ENCODE measurements around the gene TGDS. TPM values are rescaled to one million over a fixed set of nuclear protein-coding genes. Genes with fewer than 3 reads are reported as not detected.

The TGDS gene
- total and polyA plus RNA-seq, 2 experiments from 2014 or later, result 9.0 to 13.3 TPM

DNA sequence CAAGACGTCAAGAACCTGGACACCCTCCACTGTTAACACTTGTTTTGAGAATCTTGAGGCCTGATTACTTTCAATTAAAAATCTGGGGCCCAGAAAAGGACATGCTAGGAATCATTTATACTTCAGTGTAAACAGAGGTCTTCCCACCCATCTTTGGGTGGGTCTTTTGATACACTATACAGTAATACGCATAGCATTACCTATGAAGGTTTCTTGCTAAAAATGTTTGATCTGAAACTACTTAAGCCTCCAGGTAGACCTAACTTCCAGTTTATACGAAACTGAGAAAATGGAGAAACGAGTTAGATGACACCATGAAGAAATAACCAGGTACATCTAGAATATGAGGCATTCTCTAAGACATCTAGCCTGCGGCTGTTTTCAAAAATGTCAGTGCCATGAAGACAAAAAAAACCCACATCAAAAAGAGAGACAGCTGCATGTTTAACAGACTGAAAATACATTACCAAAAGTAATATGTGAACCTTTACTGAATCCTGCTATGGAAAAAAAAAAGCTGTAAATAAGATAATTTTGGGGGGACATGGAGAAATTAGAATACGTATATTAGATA, 36.6 kb downstream of the TGDS start:
- DNase-seq (ENCODE audit: low read depth in 1 of 2, low spot score in 1 of 2), result no peak
- Histone ChIP-seq H3K27me3 (no peaks in the 10 kb centered on the region), H3K27ac (no peak overlapping the region), H3K36me3 (no peaks in the 10 kb centered on the region), H3K4me1 (ENCODE audit: low read depth) (no peaks in the 10 kb centered on the region), H3K4me3 (no peak overlapping the region), H3K9me3 (ENCODE audit: low read depth) (no peaks in the 10 kb centered on the region)
- TF ChIP-seq, protein P1, sequence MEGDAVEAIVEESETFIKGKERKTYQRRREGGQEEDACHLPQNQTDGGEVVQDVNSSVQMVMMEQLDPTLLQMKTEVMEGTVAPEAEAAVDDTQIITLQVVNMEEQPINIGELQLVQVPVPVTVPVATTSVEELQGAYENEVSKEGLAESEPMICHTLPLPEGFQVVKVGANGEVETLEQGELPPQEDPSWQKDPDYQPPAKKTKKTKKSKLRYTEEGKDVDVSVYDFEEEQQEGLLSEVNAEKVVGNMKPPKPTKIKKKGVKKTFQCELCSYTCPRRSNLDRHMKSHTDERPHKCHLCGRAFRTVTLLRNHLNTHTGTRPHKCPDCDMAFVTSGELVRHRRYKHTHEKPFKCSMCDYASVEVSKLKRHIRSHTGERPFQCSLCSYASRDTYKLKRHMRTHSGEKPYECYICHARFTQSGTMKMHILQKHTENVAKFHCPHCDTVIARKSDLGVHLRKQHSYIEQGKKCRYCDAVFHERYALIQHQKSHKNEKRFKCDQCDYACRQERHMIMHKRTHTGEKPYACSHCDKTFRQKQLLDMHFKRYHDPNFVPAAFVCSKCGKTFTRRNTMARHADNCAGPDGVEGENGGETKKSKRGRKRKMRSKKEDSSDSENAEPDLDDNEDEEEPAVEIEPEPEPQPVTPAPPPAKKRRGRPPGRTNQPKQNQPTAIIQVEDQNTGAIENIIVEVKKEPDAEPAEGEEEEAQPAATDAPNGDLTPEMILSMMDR (IDR thresholded peaks at IDR 0.05; ENCODE audit: low read depth, low read length), result no peak

DNA sequence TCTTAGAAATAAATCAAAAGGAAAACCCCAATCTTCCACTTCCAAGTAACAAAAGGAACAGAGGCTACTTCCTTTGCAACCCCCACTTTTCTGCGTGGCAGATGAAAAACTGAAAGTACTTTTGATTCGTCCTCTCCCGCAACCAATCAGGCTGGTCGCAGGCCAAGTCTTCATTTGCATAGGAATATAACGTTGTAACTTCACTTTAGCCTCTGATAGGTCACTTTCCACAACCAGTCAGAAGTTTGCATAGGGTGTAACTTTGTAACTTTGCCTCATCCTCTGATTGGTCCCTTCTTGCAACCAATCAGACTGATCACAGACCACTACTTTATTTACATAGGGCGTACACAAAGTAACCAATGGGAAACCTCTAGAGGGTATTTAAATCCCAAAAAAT, 37.2 kb downstream of the TGDS start:
- no peaks in the 10 kb centered on the region for H3K9me3 ChIP-seq (ENCODE audit: low read depth)
- no peaks in the 10 kb centered on the region for H3K27me3 ChIP-seq
- no peak overlapping the region for H3K27ac ChIP-seq
- H3K36me3 ChIP-seq, result no peaks in the 10 kb centered on the region
- TF ChIP-seq, protein P1 (IDR thresholded peaks at IDR 0.05; ENCODE audit: low read depth, low read length), result no peak
- no peaks in the 10 kb centered on the region for H3K4me1 ChIP-seq (ENCODE audit: low read depth)
- DNase-seq (ENCODE audit: low read depth in 1 of 2, low spot score in 1 of 2), result no peak
- H3K4me3 ChIP-seq, result no peak overlapping the region

DNA sequence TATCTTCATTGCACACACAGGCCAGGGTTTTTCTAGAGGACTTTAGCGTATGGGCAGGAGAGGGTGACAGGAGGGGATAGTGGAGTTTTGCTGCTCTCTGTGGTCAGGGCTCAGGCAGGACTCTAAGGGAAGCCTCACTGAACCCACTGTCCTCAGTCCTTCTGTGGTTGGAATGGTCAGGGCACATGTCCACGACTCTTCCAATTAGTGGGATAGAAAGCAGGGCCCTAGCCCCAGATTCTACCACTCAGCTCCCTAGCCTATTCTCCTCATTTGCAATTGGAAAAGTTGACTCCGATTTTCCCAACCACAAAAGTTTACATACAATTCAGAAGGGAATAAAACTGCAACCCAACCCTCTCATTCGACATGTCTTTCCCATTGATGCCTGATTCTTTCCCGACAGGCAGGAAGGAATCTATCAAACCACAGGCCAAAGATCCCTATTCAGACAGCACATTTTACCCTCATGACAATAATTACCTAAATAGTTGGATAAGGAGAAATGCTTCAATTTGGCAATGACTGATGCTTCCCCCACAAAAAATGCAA, 38.2 kb downstream of the TGDS start:
- Histone ChIP-seq H3K4me3 (no peak overlapping the region), H3K9me3 (ENCODE audit: low read depth) (no peaks in the 10 kb centered on the region), H3K36me3 (no peaks in the 10 kb centered on the region), H3K4me1 (ENCODE audit: low read depth) (no peaks in the 10 kb centered on the region), H3K27ac (no peak overlapping the region), H3K27me3 (no peaks in the 10 kb centered on the region)
- DNase-seq (ENCODE audit: low read depth in 1 of 2, low spot score in 1 of 2), result no peak
- TF ChIP-seq, protein P1 (IDR thresholded peaks at IDR 0.05; ENCODE audit: low read depth, low read length), result no peak

DNA sequence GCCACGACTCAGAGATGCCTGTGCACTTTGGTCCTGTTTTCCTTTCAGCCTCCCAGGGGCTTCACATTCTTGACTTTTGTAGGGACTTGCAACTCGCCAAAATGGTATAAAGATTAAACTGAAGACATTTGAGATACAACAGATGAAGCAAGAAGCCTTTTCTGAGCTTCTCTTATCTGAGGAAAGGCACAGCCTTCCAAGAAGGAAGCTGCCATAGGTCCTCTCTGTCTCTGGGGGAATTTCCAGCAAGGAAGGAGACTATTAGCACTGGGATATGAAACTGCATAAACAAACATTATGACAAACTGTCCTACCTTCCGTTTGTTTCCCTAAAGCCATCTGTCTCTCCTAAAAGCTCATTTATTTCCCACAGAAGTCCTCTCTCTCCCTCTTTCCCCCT, 39.3 kb downstream of the TGDS start:
- H3K9me3 ChIP-seq (ENCODE audit: low read depth), result no peaks in the 10 kb centered on the region
- TF ChIP-seq, protein P1 (IDR thresholded peaks at IDR 0.05; ENCODE audit: low read depth, low read length), result no peak

DNA sequence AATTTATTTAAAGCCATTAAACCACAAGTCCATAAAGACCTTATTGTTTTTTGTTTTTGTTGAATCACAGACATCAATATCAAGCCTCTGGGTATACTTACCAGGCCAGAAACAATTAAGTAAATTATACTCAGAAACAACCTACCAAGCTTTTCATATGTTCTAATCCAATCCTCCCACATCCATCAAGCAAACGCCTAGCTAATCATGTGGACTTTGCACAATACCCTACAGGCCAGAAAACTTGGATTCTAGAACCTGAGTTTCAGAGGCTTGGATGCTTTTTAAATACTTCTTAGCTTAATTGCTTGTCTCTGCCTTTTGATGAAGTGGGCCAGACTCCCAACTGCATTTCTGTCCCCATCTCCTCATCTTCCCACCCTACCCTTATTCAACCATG, 39.9 kb downstream of the TGDS start:
- no peaks in the 10 kb centered on the region for H3K4me1 ChIP-seq (ENCODE audit: low read depth)
- DNase-seq (ENCODE audit: low read depth in 1 of 2, low spot score in 1 of 2), result no peak
- no peak overlapping the region for H3K4me3 ChIP-seq
- no peaks in the 10 kb centered on the region for H3K27me3 ChIP-seq
- no peak overlapping the region for H3K27ac ChIP-seq
- H3K36me3 ChIP-seq, result no peaks in the 10 kb centered on the region
- TF ChIP-seq, protein P1 (IDR thresholded peaks at IDR 0.05; ENCODE audit: low read depth, low read length), result no peak
- no peaks in the 10 kb centered on the region for H3K9me3 ChIP-seq (ENCODE audit: low read depth)

More for the DNA sequence above, 39.3 kb downstream of the TGDS start:
- H3K4me1 ChIP-seq (ENCODE audit: low read depth), result no peaks in the 10 kb centered on the region
- H3K27ac ChIP-seq, result no peak overlapping the region
- H3K4me3 ChIP-seq, result no peak overlapping the region
- no peaks in the 10 kb centered on the region for H3K36me3 ChIP-seq
- peak in 1 of 2 donors; percentile 11 for DNase-seq (ENCODE audit: low read depth in 1 of 2, low spot score in 1 of 2)
- no peaks in the 10 kb centered on the region for H3K27me3 ChIP-seq
